Bone marrow (tissue), 2 donors: ENCODE results near the gene CTNNBL1.

Experiments
- DNase-seq, 2 donors: peaks; one replicate each; lab custom pipeline; 2025; lab: John Stamatoyannopoulos, UW

Gene CTNNBL1

DNA sequence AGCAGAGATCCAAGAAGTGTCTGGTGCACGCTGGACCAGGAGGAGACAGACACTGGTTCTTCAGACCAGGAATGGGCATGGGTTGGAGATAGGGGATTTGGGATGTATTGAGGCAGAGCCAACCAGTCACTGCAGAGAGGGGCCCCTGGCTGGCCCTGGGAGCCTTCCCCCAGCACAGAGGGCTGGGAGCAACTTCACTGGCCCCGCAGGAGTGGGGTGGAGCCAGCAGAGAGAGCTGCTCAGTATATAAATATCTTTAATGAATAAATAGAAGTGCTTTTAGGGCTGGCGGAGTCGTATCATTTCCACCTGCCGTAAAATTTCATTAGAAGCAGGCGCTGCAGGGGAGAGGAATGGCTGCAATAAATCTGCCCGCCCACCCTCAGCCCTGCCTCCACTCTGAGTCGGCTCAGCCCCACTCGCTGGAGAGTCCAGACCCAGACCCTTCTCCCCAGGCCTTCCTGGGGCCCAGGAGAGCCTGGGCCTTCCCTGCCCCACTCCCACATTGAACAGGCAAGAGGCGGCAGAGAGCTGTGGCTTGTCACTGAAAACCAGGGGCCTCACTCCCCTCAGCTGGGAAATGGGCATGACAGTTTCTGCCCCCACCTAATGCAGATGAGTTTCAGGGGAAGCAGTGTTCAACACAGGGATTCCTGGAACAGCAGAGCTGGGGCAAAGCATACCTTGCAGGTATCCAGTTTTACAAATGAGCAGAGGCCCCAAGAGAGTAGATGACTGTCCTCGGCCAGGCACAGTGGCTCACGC lies 185.2 kb downstream of the CTNNBL1 start:
- no peak for DNase-seq

DNA sequence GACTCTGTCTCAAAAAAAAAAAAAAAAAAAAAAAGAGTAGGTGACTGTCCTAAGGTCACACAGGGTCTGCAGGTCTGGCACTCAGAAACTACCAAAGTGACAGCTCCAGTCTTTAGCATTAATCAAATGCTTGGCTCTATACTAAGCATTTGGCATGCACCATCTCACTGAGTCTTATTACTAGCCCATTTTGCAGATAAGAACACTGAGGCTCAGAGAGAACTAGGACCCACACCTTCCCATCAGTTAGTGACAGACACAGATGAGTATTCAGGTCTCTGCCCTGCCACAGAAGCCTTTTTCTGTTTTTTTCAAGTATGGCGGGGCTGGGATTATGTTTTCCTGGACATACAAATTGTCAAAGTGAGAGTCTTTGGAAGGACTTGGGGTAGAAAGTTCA lies 186.0 kb downstream of the CTNNBL1 start:
- no peak for DNase-seq

DNA sequence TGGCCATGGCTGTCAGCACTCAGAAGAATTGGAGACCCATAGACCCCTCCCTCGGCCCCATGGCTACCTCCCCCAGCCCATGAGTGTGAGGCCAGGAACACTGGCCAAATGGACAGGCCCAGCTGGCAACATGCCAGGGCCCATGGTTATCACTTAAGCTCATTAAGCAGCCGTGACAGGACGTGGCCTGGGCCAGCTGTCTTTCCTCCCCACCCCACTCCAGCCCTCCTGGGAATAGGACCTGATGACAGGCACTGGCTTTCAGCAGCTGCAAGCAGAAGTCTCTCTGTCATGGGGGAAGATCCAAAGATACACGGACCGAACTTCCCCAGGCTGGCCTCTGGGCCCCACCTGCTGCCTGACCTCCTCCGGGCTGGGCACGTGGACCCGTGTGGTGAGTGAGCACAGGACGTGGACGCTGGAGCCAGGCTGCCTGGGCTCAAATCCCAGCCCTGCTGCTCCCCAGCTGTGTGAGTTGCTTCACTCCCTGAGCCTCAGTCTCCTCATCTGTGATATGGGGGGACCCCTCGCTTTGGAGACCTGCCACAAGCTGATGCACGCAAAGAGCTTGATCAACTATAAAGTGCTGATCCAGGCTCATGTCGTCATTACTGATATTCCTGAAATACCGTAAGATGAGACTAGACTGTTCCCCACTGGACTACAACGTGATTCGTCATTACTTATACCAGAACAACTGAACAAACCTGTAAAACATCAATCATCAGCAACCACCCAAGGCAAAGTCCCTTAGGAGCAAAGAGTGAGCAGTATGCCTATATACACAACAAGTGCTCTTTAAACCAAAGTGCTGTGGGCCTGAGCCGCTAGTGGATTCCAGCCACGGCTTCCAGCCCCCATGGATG lies 187.1 kb downstream of the CTNNBL1 start:
- DNase-seq, result no peak

DNA sequence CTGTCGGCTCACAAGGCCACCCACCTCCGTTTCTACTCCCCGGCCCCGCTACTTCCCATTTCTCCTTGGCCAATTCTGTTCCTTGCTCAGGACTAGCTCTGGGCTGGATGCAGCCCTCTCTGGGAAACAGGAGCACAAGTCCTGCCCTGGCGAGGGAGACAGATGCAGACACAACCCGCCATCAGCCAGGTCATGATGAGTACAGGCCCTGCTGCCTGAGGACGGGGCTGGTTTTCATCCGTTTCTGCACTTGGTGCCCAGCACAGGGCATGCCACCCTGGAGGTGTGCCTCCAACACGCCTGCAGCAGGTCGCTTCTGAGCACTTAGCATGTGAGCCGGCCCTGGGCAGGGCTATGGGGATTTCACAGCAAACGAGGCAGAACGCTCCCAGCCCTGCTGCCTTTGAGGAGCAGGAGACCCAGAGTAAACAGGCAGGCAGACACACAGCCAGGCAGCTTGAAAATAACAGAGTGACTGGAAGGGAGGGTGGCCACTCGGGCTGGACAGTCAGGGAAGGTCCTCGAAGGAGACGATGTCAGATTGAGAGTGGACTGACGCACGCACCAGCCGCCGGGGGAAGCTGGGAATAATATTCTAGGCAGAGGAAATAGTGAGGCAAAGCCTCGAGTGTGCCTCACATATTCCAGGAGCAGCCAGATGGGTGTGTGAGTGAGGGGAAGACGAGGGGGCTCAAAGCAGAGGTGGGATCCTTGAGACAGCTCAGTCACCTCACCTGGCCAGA lies 187.9 kb downstream of the CTNNBL1 start:
- no peak for DNase-seq

DNA sequence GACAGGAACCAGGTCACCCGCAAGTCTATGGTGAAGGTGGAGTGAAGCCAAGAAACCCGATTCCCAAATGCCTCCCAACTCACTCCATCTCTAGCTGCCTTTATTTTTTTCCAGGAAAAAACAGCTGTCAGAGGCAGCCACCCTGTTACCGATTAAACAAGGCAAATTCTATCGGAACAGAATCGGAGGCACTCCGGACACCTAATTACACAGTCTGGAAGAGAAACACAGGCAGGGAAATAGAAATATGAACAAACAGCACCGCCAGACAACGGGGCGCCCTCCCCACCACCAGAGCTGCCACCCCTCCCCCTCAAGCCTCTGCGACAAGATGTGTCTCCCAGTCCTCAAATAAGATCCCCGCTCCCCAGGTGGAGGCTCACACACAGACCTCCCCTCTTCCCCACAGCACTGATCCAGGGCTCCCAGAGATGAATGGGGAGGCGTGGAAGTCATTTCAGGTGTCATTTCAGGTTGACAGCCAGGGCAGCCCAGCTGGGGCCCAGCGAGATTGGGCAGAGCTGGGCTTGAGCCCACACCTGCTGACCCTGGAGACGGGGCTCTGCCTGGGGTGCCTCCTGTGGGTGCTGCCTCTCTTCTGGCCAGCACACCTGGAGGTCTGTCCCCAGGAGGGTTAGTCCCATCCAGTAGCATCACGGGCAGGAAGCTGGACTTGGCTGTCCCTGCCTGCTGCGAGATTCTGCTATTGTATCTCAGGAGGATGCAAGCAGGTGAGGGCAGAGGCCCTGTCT lies 189.3 kb downstream of the CTNNBL1 start:
- DNase-seq, result no peak

DNA sequence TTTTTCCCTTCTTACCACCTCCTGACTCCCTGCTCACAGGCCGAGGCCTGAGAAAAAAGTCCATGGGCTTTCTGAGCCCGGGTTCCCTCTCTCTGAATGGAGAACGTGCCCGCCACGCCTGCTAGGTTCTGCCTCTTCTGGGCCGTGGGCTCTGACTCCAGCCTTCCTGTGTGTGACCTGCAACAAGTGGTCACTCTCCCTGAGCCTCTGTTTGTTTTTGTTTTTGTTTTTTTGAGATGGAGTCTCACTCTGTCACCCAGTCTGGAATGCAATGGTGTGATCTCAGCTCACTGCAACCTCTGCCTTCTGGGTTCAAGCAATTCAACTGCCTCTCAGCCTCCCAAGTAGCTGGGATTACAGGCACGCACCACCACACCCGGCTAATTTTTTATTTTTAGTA lies 191.2 kb downstream of the CTNNBL1 start:
- DNase-seq, result no peak

DNA sequence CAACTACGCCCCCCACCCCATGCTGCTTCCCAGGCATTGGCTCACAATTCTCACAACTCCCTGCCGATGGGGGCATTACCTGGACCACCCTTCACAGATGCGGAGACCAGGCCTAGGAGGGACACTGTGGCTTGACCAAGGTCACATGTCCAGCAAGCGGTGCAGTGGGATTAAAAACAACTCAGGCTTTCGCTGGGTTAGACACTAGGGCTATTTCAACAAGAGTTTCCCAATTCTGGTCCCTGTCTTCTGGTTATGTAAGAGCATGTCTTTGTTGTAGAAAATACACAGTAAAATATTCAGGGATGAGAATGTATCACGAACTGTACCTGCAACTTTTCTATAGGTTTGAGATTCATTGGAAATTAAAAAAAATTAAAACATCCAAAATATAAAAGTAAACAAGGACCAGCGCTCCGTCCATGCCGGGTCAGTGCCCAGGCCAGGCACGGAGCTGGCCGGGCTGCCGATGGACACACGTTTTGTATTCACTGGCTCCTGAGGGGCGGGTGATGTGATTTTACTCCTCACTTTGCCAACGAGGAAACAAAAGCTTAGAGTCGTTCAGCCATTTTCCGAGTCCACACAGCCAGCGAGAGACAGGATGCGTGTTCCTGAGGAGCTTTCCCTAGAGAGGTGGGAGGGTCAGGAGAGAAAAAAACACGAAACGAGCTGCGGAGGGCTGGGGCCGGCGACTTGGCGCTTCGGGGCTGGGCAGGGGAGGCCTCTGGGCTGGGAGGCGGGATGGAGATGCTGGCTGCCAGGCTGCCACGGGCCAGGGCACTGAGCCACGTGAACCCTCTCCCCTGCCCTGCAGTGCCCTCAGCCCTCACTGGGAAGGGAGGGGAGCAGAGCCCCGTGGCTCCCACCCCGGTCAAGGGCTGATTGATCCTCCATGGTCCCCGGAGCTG lies 192.0 kb downstream of the CTNNBL1 start:
- no peak for DNase-seq

DNA sequence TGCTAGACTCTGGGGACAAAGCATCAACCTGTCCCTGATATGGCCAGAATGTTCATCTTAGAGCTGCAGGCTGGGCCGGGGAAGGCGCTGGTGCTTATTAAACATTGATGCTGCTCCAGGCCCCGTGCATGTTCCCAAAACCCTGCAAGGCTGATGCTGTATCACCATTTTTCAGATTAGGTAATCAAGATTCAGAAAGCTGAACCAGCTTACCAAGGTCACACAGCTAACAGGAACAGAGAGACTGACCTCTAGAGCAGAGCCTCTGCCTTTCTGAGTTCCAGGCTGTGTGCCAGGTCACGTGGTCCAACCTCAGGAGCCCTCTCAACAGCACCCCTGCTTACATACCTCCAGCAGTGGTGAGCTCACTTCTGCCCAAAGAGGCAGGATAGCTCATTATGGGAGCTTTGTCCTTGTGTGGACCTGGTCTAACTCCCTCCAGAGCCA lies 193.0 kb downstream of the CTNNBL1 start:
- no peak for DNase-seq

DNA sequence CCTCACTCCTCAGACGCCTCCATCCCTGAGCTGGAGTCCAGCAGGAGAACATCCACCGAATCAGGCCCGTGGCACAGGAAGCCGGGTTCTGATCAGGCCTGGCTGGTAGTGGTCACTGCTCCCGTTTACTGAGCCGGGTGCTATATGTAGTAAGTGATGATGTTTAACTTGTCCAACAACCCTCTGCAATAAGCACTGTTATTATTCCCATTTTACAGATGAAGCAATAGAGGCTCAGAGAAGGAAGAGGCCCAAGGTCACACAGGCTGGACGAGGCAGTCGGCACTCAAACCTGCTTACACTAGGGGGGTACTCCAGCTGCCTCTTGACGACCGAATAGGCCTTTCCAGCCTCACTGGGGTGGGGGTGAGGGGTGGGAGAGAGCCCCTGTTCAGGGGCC lies 194.8 kb downstream of the CTNNBL1 start:
- DNase-seq, result no peak

DNA sequence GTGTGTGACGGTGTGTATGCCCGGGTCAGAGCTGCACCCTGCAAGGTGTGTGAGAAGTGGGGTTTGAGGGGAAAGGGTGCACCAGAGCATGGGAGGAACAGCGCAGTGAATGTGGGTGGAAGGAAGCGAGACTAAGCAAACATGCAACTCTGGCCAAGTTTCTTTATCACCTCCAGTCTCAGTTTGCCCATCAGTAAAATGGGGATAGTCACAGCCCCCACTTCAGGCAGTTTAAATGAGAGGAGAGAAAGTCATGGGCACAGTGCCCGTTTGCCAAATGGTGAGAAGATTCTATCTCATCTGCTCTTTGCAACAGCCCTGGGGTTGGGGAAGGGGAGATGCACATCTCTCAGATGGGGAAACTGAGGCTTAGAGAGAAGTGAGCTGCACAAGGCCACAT lies 196.3 kb downstream of the CTNNBL1 start:
- DNase-seq, result no peak

DNA sequence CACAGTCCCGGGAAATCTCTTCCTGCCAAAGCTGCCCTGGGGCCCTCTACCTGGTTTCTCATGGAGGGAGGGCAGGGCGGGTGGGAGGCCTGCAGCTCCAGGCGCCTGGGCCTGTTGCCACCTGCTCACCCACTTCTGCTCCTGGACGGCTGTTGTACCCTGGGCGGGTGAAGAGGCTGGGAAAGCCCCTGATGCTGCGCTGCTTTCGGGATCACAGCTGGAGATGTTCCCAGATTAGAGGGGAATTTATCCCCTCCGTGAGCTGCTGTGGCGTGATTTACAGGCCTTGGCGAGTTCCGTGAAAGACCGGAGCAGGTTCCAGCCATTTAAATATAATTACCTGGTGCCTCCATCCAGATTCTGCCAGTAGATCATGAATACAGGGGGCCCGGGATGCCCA lies 196.8 kb downstream of the CTNNBL1 start:
- DNase-seq, result no peak

DNA sequence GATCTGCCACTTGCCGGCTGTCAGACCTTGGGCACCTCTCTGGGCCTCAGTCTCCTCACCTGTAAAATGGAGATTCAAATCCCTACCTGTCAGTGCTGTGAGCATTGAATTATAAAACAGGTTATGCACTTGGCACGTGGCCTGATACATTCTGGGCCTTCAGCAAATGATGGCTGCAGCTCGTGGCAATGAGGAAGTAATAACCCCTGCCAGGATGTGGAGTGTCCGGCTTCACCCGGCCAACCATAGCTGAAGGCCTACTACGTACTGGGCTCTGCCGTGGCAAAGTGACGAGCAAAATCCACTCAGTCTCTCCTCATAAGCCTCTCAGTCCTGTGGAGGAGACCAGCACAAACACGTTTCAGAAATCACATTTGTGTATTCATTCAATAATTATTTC lies 198.2 kb downstream of the CTNNBL1 start:
- DNase-seq, result no peak

DNA sequence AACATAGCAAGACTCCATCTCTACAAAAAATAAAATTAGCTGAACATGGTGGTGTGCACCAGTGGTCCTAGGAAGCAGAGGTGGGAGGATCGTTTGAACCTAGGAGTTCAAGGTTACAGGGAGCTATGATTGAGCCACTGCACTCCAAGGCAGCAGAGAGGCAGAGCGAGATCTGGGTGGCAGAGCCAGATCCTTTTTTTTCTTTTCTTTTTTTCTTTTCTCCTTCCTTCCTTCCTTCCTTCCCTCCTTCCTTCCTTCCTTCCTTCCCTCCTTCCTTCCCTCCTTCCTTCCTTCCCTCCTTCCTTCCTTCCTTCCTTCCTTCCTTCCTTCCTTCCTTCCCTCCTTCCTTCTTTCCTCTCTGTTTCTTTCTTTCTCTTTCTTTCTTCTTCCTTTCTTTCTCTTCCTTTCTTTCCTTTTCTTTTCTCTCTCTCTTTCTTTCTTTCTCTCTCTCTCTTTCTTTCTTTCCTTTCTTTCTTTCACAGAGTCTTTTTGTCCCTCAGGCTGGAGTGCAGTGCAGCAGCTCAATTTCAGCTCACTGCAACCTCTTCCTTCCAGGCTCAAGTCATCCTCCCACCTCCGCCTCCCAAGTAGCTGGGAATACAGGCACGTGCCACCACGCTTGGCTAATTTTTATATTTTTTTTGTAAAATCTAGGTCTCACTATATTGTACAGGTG lies 199.9 kb downstream of the CTNNBL1 start:
- DNase-seq, result no peak

DNA sequence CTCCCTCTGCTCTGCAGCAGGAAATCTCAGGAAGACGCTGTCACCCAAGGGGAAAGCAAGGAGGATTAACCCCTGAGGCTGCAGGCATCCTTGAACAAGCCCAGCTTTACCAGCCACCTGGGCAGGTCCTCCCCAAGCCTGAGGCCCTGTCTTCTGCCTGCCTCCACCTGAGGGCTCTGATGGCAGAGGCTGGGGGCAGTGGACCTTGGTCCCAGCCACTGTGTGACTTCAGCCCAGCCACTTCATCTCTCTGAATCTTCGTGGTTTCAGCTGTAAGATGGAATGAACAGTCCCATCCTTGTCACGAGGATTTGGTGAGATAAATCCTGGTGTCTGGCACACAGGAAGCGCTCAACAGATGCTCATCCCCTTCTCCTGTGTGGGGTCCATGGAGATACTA lies 200.6 kb downstream of the CTNNBL1 start:
- DNase-seq, result no peak

DNA sequence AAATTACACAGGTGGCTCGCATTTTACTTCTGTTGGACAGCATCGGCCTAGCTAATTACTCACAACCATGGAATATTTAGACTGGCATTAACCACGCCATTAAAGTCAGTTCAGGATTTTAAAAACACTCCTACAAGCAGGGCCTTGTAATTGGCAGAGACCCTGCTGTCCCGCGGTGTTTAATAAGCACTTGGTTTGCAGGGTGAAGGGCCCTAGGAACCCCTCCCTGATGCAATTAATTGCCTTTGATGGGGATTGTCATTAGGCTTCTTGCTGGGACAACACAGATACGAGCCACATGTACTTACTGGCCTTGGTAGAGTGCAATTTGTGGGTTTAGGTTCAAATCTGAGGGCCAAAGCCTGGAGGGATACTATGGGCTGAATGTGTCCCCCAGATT lies 201.3 kb downstream of the CTNNBL1 start:
- DNase-seq, result no peak

DNA sequence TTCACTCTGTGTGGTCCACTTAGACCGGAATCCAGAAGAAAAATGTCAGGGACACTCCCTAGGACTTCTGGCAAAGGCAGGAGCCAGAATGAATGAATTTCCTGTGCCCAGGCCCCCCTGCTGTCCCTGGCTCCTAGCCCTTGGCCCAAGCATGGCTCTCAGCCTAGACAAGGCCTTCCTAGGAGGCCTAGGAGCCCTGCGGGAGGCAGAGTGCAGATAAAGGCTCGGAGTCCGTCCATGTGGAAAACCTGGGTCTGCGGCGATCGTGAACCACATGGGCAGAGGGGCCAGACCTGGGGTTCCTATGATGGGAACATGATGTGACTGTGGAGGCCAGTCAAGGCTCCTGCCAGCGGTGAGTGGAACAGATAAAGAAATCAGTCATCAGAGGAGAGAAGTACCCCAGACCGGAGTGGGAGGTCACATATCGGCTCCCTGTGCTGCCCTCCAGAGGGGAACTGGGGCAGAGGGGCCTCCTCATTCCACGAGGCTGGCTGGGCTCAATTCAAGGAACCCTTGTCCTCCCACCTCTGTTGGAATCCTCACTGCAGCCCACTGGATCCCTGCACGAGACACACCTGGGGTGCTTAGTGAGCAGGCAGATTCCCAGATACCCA lies 203.2 kb downstream of the CTNNBL1 start:
- DNase-seq, result no peak

DNA sequence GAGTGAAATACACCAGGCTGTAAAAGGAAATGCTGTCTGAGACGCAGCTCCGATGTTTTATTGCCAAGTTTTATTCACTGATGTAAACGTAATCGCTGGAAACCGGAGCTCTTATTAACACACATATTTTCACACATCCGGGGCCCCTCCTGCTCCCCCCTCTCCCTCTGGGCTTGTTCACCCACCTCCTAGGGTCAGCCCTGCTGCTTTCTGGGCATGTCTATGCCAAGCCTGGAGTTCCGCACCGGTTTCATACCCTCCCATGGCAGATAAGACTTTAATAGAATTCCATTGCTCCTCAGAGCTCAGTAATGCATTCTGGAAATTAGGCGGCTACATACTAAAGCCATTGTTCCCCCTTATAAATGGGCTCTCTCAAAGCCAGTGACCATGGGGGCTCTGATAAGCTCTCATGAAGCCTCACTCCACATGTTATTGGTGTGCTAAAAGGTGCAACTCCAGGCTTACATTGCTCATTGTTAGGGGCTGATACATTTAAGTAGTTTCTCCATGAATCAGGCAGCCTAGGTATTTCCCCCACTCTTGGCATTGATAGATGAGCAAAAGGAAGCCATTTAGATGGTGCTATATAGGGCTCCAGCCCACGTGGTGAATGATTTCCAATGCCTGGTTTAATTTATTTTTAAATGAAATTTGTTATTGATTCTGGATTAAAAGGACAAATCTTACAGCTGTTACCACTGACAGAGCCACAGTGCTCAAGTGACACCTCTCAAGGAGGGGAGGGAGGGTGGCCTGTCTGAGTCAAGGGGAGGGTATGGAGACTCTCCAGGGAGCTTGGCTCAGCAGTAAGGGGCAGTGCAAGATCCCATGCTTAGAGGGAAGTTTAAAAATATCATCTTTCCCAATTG lies 204.6 kb downstream of the CTNNBL1 start:
- DNase-seq, result no peak

DNA sequence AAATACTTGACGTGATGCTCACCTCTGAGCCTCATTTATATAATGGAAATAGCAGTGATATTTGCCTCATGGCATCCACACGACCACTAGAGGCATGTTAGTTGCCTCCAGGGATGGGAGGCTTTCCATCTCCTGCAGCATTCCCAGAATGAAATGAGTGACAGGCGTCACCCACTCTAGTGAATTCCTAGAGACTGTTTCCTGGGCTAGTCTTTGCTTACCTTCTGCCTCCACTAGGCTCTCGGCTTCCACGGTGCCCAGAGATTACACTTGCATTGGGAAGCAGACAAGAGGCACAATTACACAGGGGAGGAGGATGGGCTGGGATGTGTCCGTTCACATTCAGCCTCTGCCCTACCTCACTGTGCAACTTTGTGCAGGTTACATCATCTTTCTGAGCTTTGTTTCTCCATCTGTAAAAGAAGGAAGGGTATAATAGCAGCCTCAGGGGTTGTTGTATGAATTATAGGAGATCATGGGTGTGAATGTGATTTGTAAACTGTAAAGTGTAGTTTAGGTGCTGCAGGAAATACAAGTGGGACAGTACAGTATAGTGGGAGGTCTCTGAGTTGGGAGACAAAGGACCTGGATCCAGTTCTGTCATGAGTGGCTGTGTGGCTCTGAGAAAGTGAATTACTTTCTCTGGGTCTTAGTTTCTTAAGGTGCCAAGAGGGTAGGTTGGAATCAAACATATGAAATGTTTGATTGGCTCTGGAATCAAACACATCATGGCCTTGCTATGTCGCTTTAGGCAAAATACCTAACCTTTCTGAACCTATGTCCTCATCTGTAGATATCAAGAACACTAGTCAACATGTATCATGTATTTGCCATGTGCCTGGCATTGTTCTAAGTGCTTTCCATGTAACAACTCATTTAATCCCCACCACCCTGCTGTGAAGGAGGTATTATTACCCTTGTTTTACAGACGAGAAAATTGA lies 205.5 kb downstream of the CTNNBL1 start:
- DNase-seq, result no peak
